Peyer's patch (tissue), 4 donors: ENCODE measurements around the gene CMTR1. TPM values are rescaled to one million over a fixed set of nuclear protein-coding genes. Genes with fewer than 3 reads are reported as not detected.

Source experiments
- DNase-seq, 3 donors: peaks; one replicate each; pipeline ENCODE4 v3.0.0-alpha.2; 2017 to 2019
- H3K27ac ChIP-seq, 4 donors: fragments of 200-600 bp; sonication (generic); one replicate each; pipeline ENCODE4 v1.5.1; 2016 to 2019
- H3K27me3 ChIP-seq, 2 donors: fragments of 200-600 bp; sonication (generic); one replicate each; pipeline ENCODE4 v1.5.1; 2019
- H3K36me3 ChIP-seq, 3 donors: fragments of 200-600 bp; sonication (generic); one replicate each; pipeline ENCODE4 v1.5.1; 2016 to 2019
- H3K4me1 ChIP-seq, 4 donors: fragments of 200-600 bp; sonication (generic); one replicate each; pipeline ENCODE4 v1.5.1; 2016 to 2019
- H3K4me3 ChIP-seq, 4 donors: fragments of 200-600 bp; sonication (generic); 1 replicate in 3 of 4; 2 replicates in 1 of 4; pipeline ENCODE4 v1.5.1; 2016 to 2019; ENCODE audit warnings: mild to moderate bottlenecking in 1 of 4
- H3K9me3 ChIP-seq, 4 donors: fragments of 200-600 bp; sonication (generic); one replicate each; pipeline ENCODE4 v1.5.1; 2016 to 2019; ENCODE audit warnings: mild to moderate bottlenecking in 1 of 4
- CTCF ChIP-seq, 6 experiments: fragments of 450-650 bp in 4 of 6; fragments of 200-600 bp in 2 of 6; sonication (generic) in 1 of 6; IDR thresholded peaks; one replicate each; pipeline ENCODE4 v1.5.1; 2017 to 2019; ENCODE audit warnings: antibody characterized with exemption in 6 of 6, mild to moderate bottlenecking in 3 of 6, moderate library complexity in 1 of 6
- POLR2A ChIP-seq, 2 donors: fragments of 450-650 bp; IDR thresholded peaks; one replicate each; pipeline ENCODE4 v1.5.1; 2017; ENCODE audit warnings: antibody characterized with exemption in 2 of 2, mild to moderate bottlenecking in 2 of 2, moderate library complexity in 2 of 2
- total RNA-seq, 4 donors: library from RNA; depleted of rRNA; stranded (reverse); fragments of >200 nt; gene quantifications; one replicate each; pipeline ENCODE4 v1.1.0, GENCODE V29; 2016

Gene CMTR1
- total RNA-seq, 4 donors from 2014 or later: 19.3 to 135 (median 41.7) TPM

DNA sequence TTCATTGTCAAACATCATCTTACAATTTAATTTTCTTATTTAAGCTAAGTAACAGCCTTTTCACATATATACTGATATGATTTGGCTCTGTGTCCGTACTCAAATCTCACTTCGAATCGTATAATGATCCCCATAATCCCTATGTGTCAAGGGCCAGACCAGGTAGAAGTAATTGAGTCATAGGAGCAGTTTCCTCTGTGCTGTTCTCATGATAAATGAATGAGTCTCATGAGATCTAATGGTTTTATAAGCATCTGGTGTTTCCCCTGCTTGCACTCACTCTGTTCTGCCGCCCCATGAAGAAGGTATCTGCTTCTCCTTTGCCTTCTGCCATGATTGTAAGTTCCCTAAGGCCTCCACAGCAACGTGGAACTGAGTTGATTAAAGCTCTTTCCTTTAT is 25.1 kb upstream of the CMTR1 start:
- Histone ChIP-seq H3K4me3 (no peak overlapping the region), H3K27ac (no peak overlapping the region), H3K27me3 (peaks cover 0 to 4% of the 10 kb centered on the region in 2 donors), H3K9me3 (no peaks in the 10 kb centered on the region), H3K36me3 (no peaks in the 10 kb centered on the region), H3K4me1 (no peaks in the 10 kb centered on the region)
- TF ChIP-seq POLR2A (IDR thresholded peaks at IDR 0.05): no peak
- TF ChIP-seq CTCF (IDR thresholded peaks at IDR 0.05): no peak
- no peak for DNase-seq

DNA sequence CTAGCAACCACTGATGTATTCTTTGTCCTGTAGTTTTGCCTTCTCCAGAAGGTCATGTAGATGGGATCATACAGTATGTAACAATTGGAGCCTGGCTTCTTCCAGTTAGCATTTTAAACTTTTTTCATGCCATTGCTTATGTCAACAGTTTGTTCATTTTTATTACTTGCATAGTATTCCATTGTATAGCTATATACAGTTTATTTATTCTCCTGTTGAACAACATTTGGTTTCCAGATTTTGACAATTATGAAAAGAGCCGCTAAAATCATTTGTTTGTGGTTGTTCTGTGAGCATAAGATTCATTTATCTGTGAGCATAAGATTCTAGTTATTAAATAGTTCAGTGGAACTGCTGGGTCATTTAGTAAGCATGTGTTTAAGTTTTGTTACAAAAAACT is 23.5 kb upstream of the CMTR1 start:
- no peaks in the 10 kb centered on the region for H3K36me3 ChIP-seq
- H3K9me3 ChIP-seq: no peaks in the 10 kb centered on the region
- no peak for DNase-seq
- TF ChIP-seq CTCF (IDR thresholded peaks at IDR 0.05) (no peak), POLR2A (IDR thresholded peaks at IDR 0.05) (no peak)
- no peak overlapping the region for H3K4me3 ChIP-seq
- no peak overlapping the region for H3K27ac ChIP-seq
- H3K27me3 ChIP-seq: peaks cover 0 to 4% of the 10 kb centered on the region in 2 donors
- no peaks in the 10 kb centered on the region for H3K4me1 ChIP-seq

GRCh38 chr6:37417393-37417792 is 15.6 kb upstream of the CMTR1 start:
- no peaks in the 10 kb centered on the region for H3K4me1 ChIP-seq
- H3K27me3 ChIP-seq: no peaks in the 10 kb centered on the region
- H3K4me3 ChIP-seq: no peak overlapping the region
- DNase-seq: no peak
- H3K9me3 ChIP-seq: no peaks in the 10 kb centered on the region
- TF ChIP-seq CTCF (IDR thresholded peaks at IDR 0.05): no peak
- no peak for TF ChIP-seq POLR2A (IDR thresholded peaks at IDR 0.05)
- no peak overlapping the region for H3K27ac ChIP-seq
- no peaks in the 10 kb centered on the region for H3K36me3 ChIP-seq

- Histone ChIP-seq H3K27ac (no peak overlapping the region), H3K36me3 (no peaks in the 10 kb centered on the region), H3K9me3 (no peaks in the 10 kb centered on the region), H3K27me3 (no peaks in the 10 kb centered on the region), H3K4me1 (no peaks in the 10 kb centered on the region), H3K4me3 (no peak overlapping the region)
- no peak for DNase-seq
- TF ChIP-seq CTCF (IDR thresholded peaks at IDR 0.05) (no peak), POLR2A (IDR thresholded peaks at IDR 0.05) (no peak)
Observed at GRCh38 chr6:37418722-37419121, 14.3 kb upstream of the CMTR1 start.

DNA sequence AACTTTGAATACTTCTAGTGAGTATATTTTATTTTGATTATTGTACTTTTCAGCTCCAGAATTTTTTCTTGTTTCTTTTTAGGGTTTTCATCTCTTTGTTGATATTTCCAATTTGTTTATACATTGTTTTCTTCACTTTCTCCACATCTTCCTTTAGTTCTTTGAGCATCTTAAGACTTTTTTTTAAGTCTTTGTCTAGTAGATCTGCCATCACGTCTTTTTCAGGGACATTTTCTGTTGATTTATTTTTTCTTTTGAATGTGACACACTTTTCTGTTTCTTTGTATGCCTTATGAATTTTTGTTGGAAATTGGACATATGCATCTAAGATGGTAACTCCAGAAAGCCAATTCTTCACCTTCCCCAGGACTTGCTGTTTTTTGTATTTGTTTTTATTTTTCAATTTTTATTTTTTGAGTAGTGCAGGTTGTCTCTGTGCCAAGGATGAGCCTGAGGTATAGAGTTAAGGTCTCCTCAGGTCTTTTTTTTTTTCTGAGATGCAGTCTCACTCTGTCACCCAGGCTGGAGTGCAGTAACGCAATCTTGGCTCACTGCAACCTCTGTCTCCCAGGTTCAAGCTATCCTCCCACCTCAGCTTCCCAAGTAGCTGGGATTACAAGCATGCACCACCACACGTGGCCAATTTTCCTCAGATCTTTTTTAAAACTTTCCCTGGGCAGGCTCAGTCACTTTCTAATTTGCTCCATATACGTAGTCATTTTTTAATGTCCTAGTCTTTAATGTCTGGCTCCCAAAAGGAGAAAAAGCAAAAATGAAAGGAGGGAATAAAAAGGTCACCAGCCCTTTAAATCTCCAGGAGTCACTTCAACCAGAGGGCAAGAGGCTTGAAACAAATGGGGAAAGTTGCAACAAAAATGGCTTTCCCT is 6.7 kb upstream of the CMTR1 start:
- Histone ChIP-seq H3K36me3 (no peaks in the 10 kb centered on the region), H3K27me3 (no peaks in the 10 kb centered on the region), H3K9me3 (no peaks in the 10 kb centered on the region), H3K4me3 (no peak overlapping the region), H3K4me1 (no peaks in the 10 kb centered on the region), H3K27ac (no peak overlapping the region)
- DNase-seq: no peak
- TF ChIP-seq POLR2A (IDR thresholded peaks at IDR 0.05): no peak
- no peak for TF ChIP-seq CTCF (IDR thresholded peaks at IDR 0.05)
